ENCODE measurements around the gene ZMYND8. TPM values are rescaled to one million over a fixed set of nuclear protein-coding genes. Genes with fewer than 3 reads are reported as not detected.
"Not testable (repeated sequence)": the region's sequence is repeated elsewhere in the genome, so short reads cannot be mapped to it uniquely, and the experiment has no call there.

ZMYND8 gene
- total RNA-seq, 3 donors from 2014 or later (not counting 1 experiment from before 2014, with no cell fraction given) = 57.6 to 72.6 (median 69.8) TPM

GRCh38 chr20:47309806-47310426 is 46.6 kb downstream of the ZMYND8 start:
- H3K4me3 Mint-ChIP-seq = no peak overlapping the region
- Histone ChIP-seq H3K36me3 (ENCODE audit: control insufficient read depth, insufficient read depth, low read length) (peaks cover 34% of the 10 kb centered on the region), H3K27ac (ENCODE audit: low read length) (no peak overlapping the region), H3K4me3 (ENCODE audit: low read length) (no peak overlapping the region), H3K4me1 (ENCODE audit: control insufficient read depth, insufficient read depth, low read length) (peaks cover 13% of the 10 kb centered on the region), H3K27me3 (ENCODE audit: control insufficient read depth, insufficient read depth, low read length) (no peaks in the 10 kb centered on the region), H3K9me3 (ENCODE audit: control insufficient read depth, insufficient read depth, low read length) (no peaks in the 10 kb centered on the region)
- H3K9me3 Mint-ChIP-seq = no peaks in the 10 kb centered on the region
- no peak for DNase-seq
- peaks cover 5% of the 10 kb centered on the region for H3K36me3 Mint-ChIP-seq
- peaks cover 18 to 36% of the 10 kb centered on the region in 2 donors for H3K4me1 Mint-ChIP-seq
- 98% methylated on average over 11 of the region's 11 CpGs for WGBS (ENCODE audit: insufficient coverage)
- intact Hi-C loops (cut with micrococcal nuclease) = no loop called here
- peak overlapping the region in 1 of 2 donors; percentile 20 for H3K27ac Mint-ChIP-seq
- no peaks in the 10 kb centered on the region for H3K27me3 Mint-ChIP-seq (ENCODE audit: low read depth in 2 of 2)
- TF ChIP-seq CTCF (IDR thresholded peaks at IDR 0.05) = no peak
- ATAC-seq = no peak

- 96% methylated on average over 10 of the region's 10 CpGs for WGBS (ENCODE audit: insufficient coverage)
- Mint-ChIP-seq H3K36me3 (peaks cover 5% of the 10 kb centered on the region), H3K4me1 (peaks cover 14 to 31% of the 10 kb centered on the region in 2 donors), H3K4me3 (no peak overlapping the region), H3K27me3 (ENCODE audit: low read depth in 2 of 2) (no peaks in the 10 kb centered on the region), H3K27ac (peak overlapping the region in 1 of 2 donors; percentile 38), H3K9me3 (no peaks in the 10 kb centered on the region)
- no peak for TF ChIP-seq CTCF (IDR thresholded peaks at IDR 0.05)
- Histone ChIP-seq H3K36me3 (ENCODE audit: control insufficient read depth, insufficient read depth, low read length) (peaks cover 38% of the 10 kb centered on the region), H3K27ac (ENCODE audit: low read length) (no peak overlapping the region), H3K27me3 (ENCODE audit: control insufficient read depth, insufficient read depth, low read length) (no peaks in the 10 kb centered on the region), H3K4me3 (ENCODE audit: low read length) (no peak overlapping the region), H3K9me3 (ENCODE audit: control insufficient read depth, insufficient read depth, low read length) (no peaks in the 10 kb centered on the region), H3K4me1 (ENCODE audit: control insufficient read depth, insufficient read depth, low read length) (peaks cover 18% of the 10 kb centered on the region)
- intact Hi-C loops (cut with micrococcal nuclease) = no loop called here
- no peak for ATAC-seq
- no peak for DNase-seq
Measured at GRCh38 chr20:47309394-47309793, 47.1 kb downstream of the ZMYND8 start.

- H3K27ac Mint-ChIP-seq; H3K36me3 Mint-ChIP-seq; H3K27me3 ChIP-seq (ENCODE audit: control insufficient read depth, insufficient read depth, low read length); H3K9me3 ChIP-seq (ENCODE audit: control insufficient read depth, insufficient read depth, low read length); DNase-seq; H3K4me3 ChIP-seq (ENCODE audit: low read length); H3K4me3 Mint-ChIP-seq; intact Hi-C loops (cut with micrococcal nuclease); H3K9me3 Mint-ChIP-seq; H3K27me3 Mint-ChIP-seq (ENCODE audit: low read depth in 2 of 2); H3K27ac ChIP-seq (ENCODE audit: low read length); ATAC-seq: not testable (repeated sequence)
- H3K36me3 ChIP-seq (ENCODE audit: control insufficient read depth, insufficient read depth, low read length) = peaks cover 40% of the 10 kb centered on the region
- peaks cover 19% of the 10 kb centered on the region for H3K4me1 ChIP-seq (ENCODE audit: control insufficient read depth, insufficient read depth, low read length)
- peaks cover 27 to 37% of the 10 kb centered on the region in 2 donors for H3K4me1 Mint-ChIP-seq
- 97% methylated on average over 9 of the region's 9 CpGs for WGBS (ENCODE audit: insufficient coverage)
Measured at GRCh38 chr20:47307569-47307968, 48.9 kb downstream of the ZMYND8 start.

- Mint-ChIP-seq H3K9me3 (no peaks in the 10 kb centered on the region), H3K36me3 (peaks cover 5% of the 10 kb centered on the region), H3K4me1 (peaks cover 29 to 37% of the 10 kb centered on the region in 2 donors), H3K4me3 (no peak overlapping the region), H3K27ac (peak overlapping the region; percentile 87 to 91), H3K27me3 (ENCODE audit: low read depth in 2 of 2) (no peaks in the 10 kb centered on the region)
- no peak for TF ChIP-seq CTCF (IDR thresholded peaks at IDR 0.05)
- intact Hi-C loops (cut with micrococcal nuclease) = no loop called here
- peaks cover 19% of the 10 kb centered on the region for H3K4me1 ChIP-seq (ENCODE audit: control insufficient read depth, insufficient read depth, low read length)
- DNase-seq (no peak), ATAC-seq (no peak)
- H3K36me3 ChIP-seq (ENCODE audit: control insufficient read depth, insufficient read depth, low read length) = peaks cover 40% of the 10 kb centered on the region
- WGBS (ENCODE audit: insufficient coverage) = 93% methylated on average over 5 of the region's 7 CpGs
- no peak overlapping the region for H3K27ac ChIP-seq (ENCODE audit: low read length)
- no peaks in the 10 kb centered on the region for H3K27me3 ChIP-seq (ENCODE audit: control insufficient read depth, insufficient read depth, low read length)
- no peaks in the 10 kb centered on the region for H3K9me3 ChIP-seq (ENCODE audit: control insufficient read depth, insufficient read depth, low read length)
- H3K4me3 ChIP-seq (ENCODE audit: low read length) = no peak overlapping the region
Measured at GRCh38 chr20:47306755-47307370, 49.6 kb downstream of the ZMYND8 start.
